Muscle of leg (tissue), 11 donors: ENCODE data around the gene COL21A1. TPM values are rescaled to one million over a fixed set of nuclear protein-coding genes. Genes with fewer than 3 reads are reported as not detected.

ENCODE experiments used
- DNase-seq: peaks from one replicate; pipeline ENCODE4 v3.0.0; 2013
- H3K27ac ChIP-seq: one replicate; pipeline ENCODE4 v1.5.1; 2013; ENCODE audit warnings: mild to moderate bottlenecking, low read length, control low read depth
- H3K27me3 ChIP-seq: one replicate; pipeline ENCODE4 v1.6.1; 2013; ENCODE audit warnings: low read length; ENCODE audit not compliant: control insufficient read depth, insufficient read depth
- H3K36me3 ChIP-seq: one replicate; pipeline ENCODE4 v1.6.1; 2013; ENCODE audit warnings: low read length; ENCODE audit not compliant: control insufficient read depth, insufficient read depth
- H3K4me1 ChIP-seq: one replicate; pipeline ENCODE4 v1.6.1; 2013; ENCODE audit warnings: low read length; ENCODE audit not compliant: control insufficient read depth, insufficient read depth
- H3K4me3 ChIP-seq: one replicate; pipeline ENCODE4 v1.5.1; 2013; ENCODE audit warnings: low read length, control low read depth
- H3K9me3 ChIP-seq: replicated peaks from 2 replicates; pipeline ENCODE4 v1.6.1; 2013; ENCODE audit warnings: low read depth, low read length; ENCODE audit not compliant: control insufficient read depth
- WGBS: methylation state at CpG from one replicate; pipeline ENCODE4 v1.1.5; 2013; ENCODE audit warnings: missing lambda C conversion rate; ENCODE audit not compliant: insufficient coverage; 5-methylcytosine and 5-hydroxymethylcytosine counted together
- polyA plus RNA-seq, 8 donors: library from polyadenylated mRNA; unstranded; fragments of 120-200 nt; gene quantifications; one replicate each; pipeline versions ENCODE4 v1.2.1 to v1.2.3, GENCODE V29; 2013; ENCODE audit warnings: inconsistent platforms in 1 of 8, low replicate concordance in 1 of 8; ENCODE audit not compliant: insufficient read length in 8 of 8, insufficient read depth in 1 of 8
- total RNA-seq: library from RNA; stranded (reverse); fragments of 120-200 nt; gene quantifications from one replicate; pipeline ENCODE4 v1.2.4, GENCODE V29; 2013

The COL21A1 gene
- total and polyA plus RNA-seq, 9 donors: 86.6 to 195 (median 115) TPM

- H3K27me3 ChIP-seq: no peaks in the 10 kb centered on the region
- H3K9me3 ChIP-seq: no peaks in the 10 kb centered on the region
- H3K27ac ChIP-seq: no peak overlapping the region
- H3K4me1 ChIP-seq: no peaks in the 10 kb centered on the region
- no peak overlapping the region for H3K4me3 ChIP-seq
- no peaks in the 10 kb centered on the region for H3K36me3 ChIP-seq
- WGBS: no CpG with 5 or more reads among the region's 2 CpGs
- DNase-seq: no peak
Measured at GRCh38 chr6:56211724-56212123, 35.7 kb downstream of the COL21A1 start.

- H3K27ac ChIP-seq: no peak overlapping the region
- no peaks in the 10 kb centered on the region for H3K9me3 ChIP-seq
- no peaks in the 10 kb centered on the region for H3K4me1 ChIP-seq
- no peak for DNase-seq
- WGBS: 95% methylated on average over 4 of the region's 4 CpGs
- no peak overlapping the region for H3K4me3 ChIP-seq
- H3K27me3 ChIP-seq: no peaks in the 10 kb centered on the region
- H3K36me3 ChIP-seq: no peaks in the 10 kb centered on the region
Measured at GRCh38 chr6:56204134-56204533, 43.2 kb downstream of the COL21A1 start.

- Histone ChIP-seq H3K4me1 (no peaks in the 10 kb centered on the region), H3K36me3 (no peaks in the 10 kb centered on the region), H3K27me3 (no peaks in the 10 kb centered on the region), H3K27ac (no peak overlapping the region), H3K4me3 (no peak overlapping the region), H3K9me3 (peaks cover 14% of the 10 kb centered on the region)
- 100% methylated on average over 1 of the region's 3 CpGs for WGBS
- no peak for DNase-seq
Measured at GRCh38 chr6:56199956-56200355, 47.4 kb downstream of the COL21A1 start.

GRCh38 chr6:56193846-56194245 is 53.5 kb downstream of the COL21A1 start:
- H3K27ac ChIP-seq: no peak overlapping the region
- peaks cover 19% of the 10 kb centered on the region for H3K9me3 ChIP-seq
- H3K4me3 ChIP-seq: no peak overlapping the region
- no peak for DNase-seq
- no peaks in the 10 kb centered on the region for H3K4me1 ChIP-seq
- H3K36me3 ChIP-seq: no peaks in the 10 kb centered on the region
- no CpG with 5 or more reads among the region's 5 CpGs for WGBS
- no peaks in the 10 kb centered on the region for H3K27me3 ChIP-seq

GRCh38 chr6:56188429-56188828 is 59.0 kb downstream of the COL21A1 start:
- DNase-seq: no peak
- Histone ChIP-seq H3K4me1 (no peaks in the 10 kb centered on the region), H3K27me3 (no peaks in the 10 kb centered on the region), H3K9me3 (peaks cover 8% of the 10 kb centered on the region), H3K36me3 (peaks cover 2% of the 10 kb centered on the region), H3K27ac (no peak overlapping the region), H3K4me3 (no peak overlapping the region)
- WGBS: 85% methylated on average over 8 of the region's 9 CpGs

- peaks cover 8% of the 10 kb centered on the region for H3K9me3 ChIP-seq
- no peak for DNase-seq
Measured at GRCh38 chr6:56187686-56188085, 59.7 kb downstream of the COL21A1 start.

GRCh38 chr6:56176741-56177140 is 70.6 kb downstream of the COL21A1 start:
- H3K27ac ChIP-seq: no peak overlapping the region
- DNase-seq: no peak
- H3K9me3 ChIP-seq: peaks cover 16% of the 10 kb centered on the region
- peaks cover 2% of the 10 kb centered on the region for H3K36me3 ChIP-seq
- no peaks in the 10 kb centered on the region for H3K27me3 ChIP-seq
- no peak overlapping the region for H3K4me3 ChIP-seq
- H3K4me1 ChIP-seq: no peaks in the 10 kb centered on the region

More at GRCh38 chr6:56187686-56188085, 59.7 kb downstream of the COL21A1 start:
- no peak overlapping the region for H3K4me3 ChIP-seq
- no peaks in the 10 kb centered on the region for H3K27me3 ChIP-seq
- no peaks in the 10 kb centered on the region for H3K4me1 ChIP-seq
- no peak overlapping the region for H3K27ac ChIP-seq
- H3K36me3 ChIP-seq: peaks cover 2% of the 10 kb centered on the region

GRCh38 chr6:56173228-56173627 is 74.2 kb downstream of the COL21A1 start:
- Histone ChIP-seq H3K36me3 (no peaks in the 10 kb centered on the region), H3K4me1 (no peaks in the 10 kb centered on the region), H3K27me3 (no peaks in the 10 kb centered on the region), H3K9me3 (peaks cover 17% of the 10 kb centered on the region), H3K4me3 (no peak overlapping the region), H3K27ac (no peak overlapping the region)
- no peak for DNase-seq
- no CpG with 5 or more reads among the region's 1 CpG for WGBS

- H3K4me1 ChIP-seq: no peaks in the 10 kb centered on the region
- H3K9me3 ChIP-seq: peaks cover 17% of the 10 kb centered on the region
- no peak overlapping the region for H3K4me3 ChIP-seq
- no peaks in the 10 kb centered on the region for H3K36me3 ChIP-seq
- no peaks in the 10 kb centered on the region for H3K27me3 ChIP-seq
- no peak for DNase-seq
- H3K27ac ChIP-seq: no peak overlapping the region
- WGBS: no CpG with 5 or more reads among the region's 2 CpGs
Measured at GRCh38 chr6:56172144-56172543, 75.2 kb downstream of the COL21A1 start.

GRCh38 chr6:56169366-56169765 is 78.0 kb downstream of the COL21A1 start:
- WGBS: 100% methylated on average over 1 of the region's 1 CpG
- no peak overlapping the region for H3K4me3 ChIP-seq
- no peak for DNase-seq
- H3K27ac ChIP-seq: no peak overlapping the region
- peaks cover 11% of the 10 kb centered on the region for H3K9me3 ChIP-seq
- no peaks in the 10 kb centered on the region for H3K27me3 ChIP-seq
- no peaks in the 10 kb centered on the region for H3K4me1 ChIP-seq
- peaks cover 2% of the 10 kb centered on the region for H3K36me3 ChIP-seq

- no peak for DNase-seq
- Histone ChIP-seq H3K9me3 (peaks cover 11% of the 10 kb centered on the region), H3K36me3 (peaks cover 2% of the 10 kb centered on the region), H3K4me1 (no peaks in the 10 kb centered on the region), H3K4me3 (no peak overlapping the region), H3K27ac (no peak overlapping the region), H3K27me3 (no peaks in the 10 kb centered on the region)
- no CpG with 5 or more reads among the region's 1 CpG for WGBS
Measured at GRCh38 chr6:56168596-56168995, 78.8 kb downstream of the COL21A1 start.
